ENCODE results near the gene AK9. TPM values are rescaled to one million over a fixed set of nuclear protein-coding genes. Genes with fewer than 3 reads are reported as not detected.

The AK9 gene
- total and polyA plus RNA-seq, 2 of the 4 experiments (the other 2 are of a cell fraction): 1.7 to 1.8 TPM

- Histone ChIP-seq H2BK120ac (ENCODE audit: low read depth, low read length) (no peak overlapping the region), H3K79me1 (ENCODE audit: low read depth in 1 of 2, low read length in 2 of 2) (no peaks in the 10 kb centered on the region), H3K4ac (ENCODE audit: low read depth, low read length) (no peak overlapping the region), H3K4me3 (ENCODE audit: insufficient read depth, low read depth, low read length) (no peak overlapping the region), H2AK9ac (replicated peaks; ENCODE audit: low read depth, low read length, poor library complexity) (no peak overlapping the region), H2AFZ (replicated peaks; ENCODE audit: low read length, poor library complexity) (no peak overlapping the region), H3K36me3 (ENCODE audit: control insufficient read depth, insufficient read depth, low read length) (no peaks in the 10 kb centered on the region), H3K27ac (ENCODE audit: insufficient read depth, low read length) (no peak overlapping the region), H3K9ac (ENCODE audit: low read depth, low read length) (no peak overlapping the region), H3K56ac (ENCODE audit: extremely low read depth, insufficient read depth, low read length) (no peak overlapping the region), H4K91ac (ENCODE audit: insufficient read depth, low read depth, low read length) (no peak overlapping the region), H3K9me1 (ENCODE audit: insufficient read depth, low read length) (peaks cover 3% of the 10 kb centered on the region; the same call in 1 of the 2 replicates), H4K8ac (ENCODE audit: low read depth in 2 of 2, low read length in 2 of 2) (no peak overlapping the region), H3K9me3 (ENCODE audit: control insufficient read depth, insufficient read depth, low read length) (no peaks in the 10 kb centered on the region; the same call in 1 of the 2 replicates), H3K27me3 (ENCODE audit: control insufficient read depth, insufficient read depth, low read length) (no peaks in the 10 kb centered on the region), H3K23ac (ENCODE audit: low read depth, low read length) (no peak overlapping the region), H2BK5ac (ENCODE audit: low read depth, low read length, poor library complexity, severe bottlenecking) (no peak overlapping the region), H4K20me1 (ENCODE audit: insufficient read depth, low read length) (no peaks in the 10 kb centered on the region), H2BK15ac (ENCODE audit: low read depth, low read length) (no peak overlapping the region), H3K14ac (replicated peaks; ENCODE audit: low read depth, low read length) (no peak overlapping the region), H2AK5ac (ENCODE audit: low read depth, low read length) (no peak overlapping the region), H3K4me2 (ENCODE audit: low read depth, low read length) (no peak overlapping the region), H3K18ac (ENCODE audit: low read depth, low read length) (no peak overlapping the region), H2BK20ac (ENCODE audit: low read depth, low read length) (no peak overlapping the region), H4K5ac (ENCODE audit: low read depth, low read length) (no peak overlapping the region), H3K4me1 (ENCODE audit: control insufficient read depth, insufficient read depth, low read length) (peaks cover 2% of the 10 kb centered on the region; the same call in 1 of the 2 replicates)
- CTCF ChIA-PET: no interaction called here
- in situ Hi-C loops (cut with MboI; ENCODE audit: low sequenced_read_pairs) (no loop called here), intact Hi-C loops (cut with micrococcal nuclease) (no loop called here), dilution Hi-C loops (cut with HindIII; ENCODE audit: low sequenced_read_pairs, unreplicated experiment) (no loop called here)
- TF ChIP-seq FOS (IDR thresholded peaks at IDR 0.05; ENCODE audit: low read depth, low read length) (no peak), CEBPB (IDR thresholded peaks at IDR 0.05; ENCODE audit: low read depth, low read length) (no peak), SMC3 (IDR thresholded peaks at IDR 0.05; ENCODE audit: low read depth, low read length) (no peak), POLR2A (IDR thresholded peaks at IDR 0.05; ENCODE audit: low read depth, low read length) (no peak), CTCF (conservative IDR thresholded peaks at IDR 0.05; ENCODE audit: low read depth, low read length) (no peak), RAD21 (IDR thresholded peaks at IDR 0.05; ENCODE audit: low read length) (no peak), MXI1 (IDR thresholded peaks at IDR 0.05; ENCODE audit: borderline replicate concordance, low read depth, low read length) (no peak), MAFK (IDR thresholded peaks at IDR 0.05; ENCODE audit: low read depth, low read length) (no peak), RCOR1 (IDR thresholded peaks at IDR 0.05; ENCODE audit: insufficient replicate concordance, low read length) (no peak), CHD1 (IDR thresholded peaks at IDR 0.05; ENCODE audit: low read depth, low read length) (no peak), ELK1 (IDR thresholded peaks at IDR 0.05; ENCODE audit: borderline replicate concordance, low read depth, low read length) (no peak), BHLHE40 (IDR thresholded peaks at IDR 0.05; ENCODE audit: low read depth, low read length) (no peak), USF2 (IDR thresholded peaks at IDR 0.05; ENCODE audit: low read depth, low read length) (no peak), NFE2L2 (IDR thresholded peaks at IDR 0.05; ENCODE audit: low read depth, low read length) (no peak), MAZ (IDR thresholded peaks at IDR 0.05; ENCODE audit: borderline replicate concordance, low read depth, low read length) (no peak)
- WGBS, 2 experiments (ENCODE audit: extremely low coverage in 2 of 2, insufficient read length in 1 of 2): no CpG with 5 or more reads among the region's 2 CpGs
- POLR2A ChIA-PET (ENCODE audit: unreplicated experiment): no interaction called here
- no peak for DNase-seq
- ATAC-seq (ENCODE audit: low read depth): no peak
- no TSS peak for BruUV-seq (replicated peaks)
Observed at GRCh38 chr6:109512271-109512817, 178.7 kb downstream of the AK9 start.
